Keratinocyte (primary cell): ENCODE measurements around the gene SLC2A4.

Experiments used
- CTCF ChIP-seq, 3 experiments: IDR thresholded peaks in 1 of 3; conservative IDR thresholded peaks in 1 of 3; optimal IDR thresholded peaks in 1 of 3; 2 replicates in 2 of 3; 3 replicates in 1 of 3; pipeline versions ENCODE3 to v1.5.1; 2011; ENCODE audit warnings: low read length in 3 of 3, mild to moderate bottlenecking in 3 of 3, moderate library complexity in 2 of 3, control low read depth in 1 of 3, inconsistent platforms in 1 of 3; ENCODE audit not compliant: insufficient read depth in 2 of 3; ENCODE audit errors: extremely low read depth in 1 of 3
- EZH2 ChIP-seq: IDR thresholded peaks from one replicate; pipeline ENCODE4 v1.6.1; 2012; ENCODE audit warnings: inconsistent platforms, mild to moderate bottlenecking, low read length, moderate library complexity

- TF ChIP-seq CTCF (optimal IDR thresholded peaks at IDR 0.05 in 1 of 3, IDR thresholded peaks at IDR 0.05 in 1 of 3, conservative IDR thresholded peaks at IDR 0.05 in 1 of 3; ENCODE audit: extremely low read depth in 1 of 3, insufficient read depth in 2 of 3, low read length in 3 of 3) (no peak), EZH2 (no peak)
Observed at GRCh38 chr17:7251661-7252175, 29.8 kb upstream of the SLC2A4 start, which contains the start of gene CTDNEP1.
